Natural killer cell (primary cell): ENCODE measurements around the gene SLC7A4. TPM values are rescaled to one million over a fixed set of nuclear protein-coding genes. Genes with fewer than 3 reads are reported as not detected.

Source experiments
- ATAC-seq, 3 donors: fragments of 150-1000 bp in 2 of 3; fragments of 200-7000 bp in 1 of 3; cut with Tn5 transposase; 1 replicate in 1 of 3; 2 replicates in 2 of 3; pipeline ENCODE4 v1.10.0; 2021; ENCODE audit warnings: mild to moderate bottlenecking in 2 of 3, moderate library complexity in 2 of 3
- DNase-seq, 2 donors: peaks; one replicate each; pipeline versions ENCODE4 v3.0.0 to v3.0.0-alpha.2; 2013 to 2021; ENCODE audit warnings: mixed read lengths in 1 of 2
- H3K27ac ChIP-seq: one replicate; pipeline ENCODE4 v1.5.1; 2013; ENCODE audit warnings: mild to moderate bottlenecking, low read length
- H3K27me3 ChIP-seq: one replicate; pipeline ENCODE4 v1.6.1; 2013; ENCODE audit warnings: low read length; ENCODE audit not compliant: control insufficient read depth, insufficient read depth
- H3K36me3 ChIP-seq: one replicate; pipeline ENCODE4 v1.6.1; 2013; ENCODE audit warnings: low read length; ENCODE audit not compliant: control insufficient read depth, insufficient read depth
- H3K4me1 ChIP-seq: one replicate; pipeline ENCODE4 v1.6.1; 2013; ENCODE audit warnings: low read length; ENCODE audit not compliant: control insufficient read depth, insufficient read depth
- H3K4me3 ChIP-seq: one replicate; pipeline ENCODE4 v1.5.1; 2013; ENCODE audit warnings: low read length
- H3K9me3 ChIP-seq: one replicate; pipeline ENCODE4 v1.6.1; 2013; ENCODE audit warnings: low read length; ENCODE audit not compliant: control insufficient read depth, insufficient read depth
- H3K27ac Mint-ChIP-seq, 2 donors: one replicate each; pipeline ENCODE4 v1.8.0; 2022; ENCODE audit warnings: mild to moderate bottlenecking in 2 of 2, mixed read lengths in 2 of 2, moderate library complexity in 1 of 2
- H3K27me3 Mint-ChIP-seq, 2 donors: one replicate each; pipeline ENCODE4 v1.8.0; 2022; ENCODE audit warnings: low read depth in 2 of 2, mixed read lengths in 2 of 2
- H3K36me3 Mint-ChIP-seq: one replicate; pipeline ENCODE4 v1.8.0; 2022; ENCODE audit warnings: mixed read lengths
- H3K4me1 Mint-ChIP-seq, 2 donors: one replicate each; pipeline ENCODE4 v1.8.0; 2022; ENCODE audit warnings: mixed read lengths in 2 of 2
- H3K4me3 Mint-ChIP-seq: one replicate; pipeline ENCODE4 v1.8.0; 2022; ENCODE audit warnings: mild to moderate bottlenecking, moderate library complexity, mixed read lengths
- H3K9me3 Mint-ChIP-seq, 2 donors: one replicate each; pipeline ENCODE4 v1.8.0; 2022; ENCODE audit warnings: mixed read lengths in 2 of 2
- CTCF ChIP-seq: fragments of 200-600 bp; IDR thresholded peaks from one replicate; pipeline ENCODE4 v1.8.0; 2022; ENCODE audit warnings: antibody characterized with exemption
- WGBS: methylation state at CpG from one replicate; pipeline ENCODE4 v1.1.7; 2013; ENCODE audit warnings: missing lambda C conversion rate; ENCODE audit not compliant: insufficient coverage; 5-methylcytosine and 5-hydroxymethylcytosine counted together
- intact Hi-C: fragments of 100-400 bp; cut with micrococcal nuclease; formaldehyde crosslinking; loops from one replicate; pipeline ENCODE4 v1.14.2; 2022
- total RNA-seq, 4 donors: library from RNA; stranded (reverse); fragments of 120-200 nt in 1 of 4; gene quantifications; one replicate each; pipeline versions ENCODE4 v1.2.3 to v1.2.4, GENCODE V29; 2013 to 2022

SLC7A4 gene
- total RNA-seq, 3 donors from 2014 or later (not counting 1 experiment from before 2014, with no cell fraction given): not detected

GRCh38 chr22:20995329-20996030 is 36.9 kb downstream of the SLC7A4 start:
- Mint-ChIP-seq H3K9me3 (no peaks in the 10 kb centered on the region), H3K27me3 (no peaks in the 10 kb centered on the region), H3K36me3 (no peaks in the 10 kb centered on the region), H3K27ac (no peak overlapping the region), H3K4me1 (peaks cover 0 to 6% of the 10 kb centered on the region in 2 donors), H3K4me3 (no peak overlapping the region)
- TF ChIP-seq CTCF: no peak
- H3K4me1 ChIP-seq: peaks cover 12% of the 10 kb centered on the region
- ATAC-seq: no peak
- DNase-seq: no peak
- no peaks in the 10 kb centered on the region for H3K9me3 ChIP-seq
- H3K36me3 ChIP-seq: peaks cover 36% of the 10 kb centered on the region
- WGBS: 97% methylated on average over 23 of the region's 23 CpGs
- no peaks in the 10 kb centered on the region for H3K27me3 ChIP-seq
- intact Hi-C loops: no loop called here
- no peak overlapping the region for H3K4me3 ChIP-seq
- H3K27ac ChIP-seq: no peak overlapping the region

GRCh38 chr22:20994902-20995241 is 37.5 kb downstream of the SLC7A4 start:
- intact Hi-C loops: no loop called here
- Histone ChIP-seq H3K4me3 (no peak overlapping the region), H3K27me3 (no peaks in the 10 kb centered on the region), H3K36me3 (peaks cover 30% of the 10 kb centered on the region), H3K9me3 (no peaks in the 10 kb centered on the region), H3K4me1 (peaks cover 6% of the 10 kb centered on the region), H3K27ac (no peak overlapping the region)
- Mint-ChIP-seq H3K9me3 (no peaks in the 10 kb centered on the region), H3K36me3 (no peaks in the 10 kb centered on the region), H3K27ac (no peak overlapping the region), H3K4me1 (peaks cover 0 to 2% of the 10 kb centered on the region in 2 donors), H3K4me3 (no peak overlapping the region), H3K27me3 (no peaks in the 10 kb centered on the region)
- DNase-seq (no peak), ATAC-seq (no peak)
- no peak for TF ChIP-seq CTCF
- WGBS: 96% methylated on average over 10 of the region's 10 CpGs

- no peak overlapping the region for H3K4me3 ChIP-seq
- no peak overlapping the region for H3K27ac ChIP-seq
- no peak for ATAC-seq
- H3K9me3 Mint-ChIP-seq: no peaks in the 10 kb centered on the region
- peaks cover under 1% of the 10 kb centered on the region for H3K4me1 ChIP-seq
- no peak for TF ChIP-seq CTCF
- no peak for DNase-seq
- H3K36me3 Mint-ChIP-seq: no peaks in the 10 kb centered on the region
- H3K27me3 ChIP-seq: no peaks in the 10 kb centered on the region
- no peak overlapping the region for H3K4me3 Mint-ChIP-seq
- no peaks in the 10 kb centered on the region for H3K4me1 Mint-ChIP-seq
- H3K36me3 ChIP-seq: peaks cover 24% of the 10 kb centered on the region
- no peaks in the 10 kb centered on the region for H3K9me3 ChIP-seq
- 96% methylated on average over 30 of the region's 30 CpGs for WGBS
- intact Hi-C loops: no loop called here
- H3K27ac Mint-ChIP-seq: no peak overlapping the region
- no peaks in the 10 kb centered on the region for H3K27me3 Mint-ChIP-seq
Measured at GRCh38 chr22:20994128-20994901, 38.0 kb downstream of the SLC7A4 start.
